Neural progenitor cell (in vitro differentiated cells): ENCODE results near the gene OR6C1.

Source experiments
- EZH2 ChIP-seq: fragments of 200-600 bp; sonication (generic); IDR thresholded peaks from 2 replicates; pipeline ENCODE4 v1.6.1; 2017; ENCODE audit warnings: antibody characterized with exemption, mild to moderate bottlenecking, moderate library complexity
- EZH2phosphoT487 ChIP-seq: fragments of 200-600 bp; sonication (generic); IDR thresholded peaks from 2 replicates; pipeline ENCODE4 v1.6.1; 2017; ENCODE audit warnings: antibody characterized with exemption
- TF ChIP-seq, protein P1 (sequence below): fragments of 200-600 bp; sonication (generic); IDR thresholded peaks from 2 replicates; pipeline ENCODE4 v1.5.1; 2017; ENCODE audit warnings: antibody characterized with exemption, mild to moderate bottlenecking

DNA sequence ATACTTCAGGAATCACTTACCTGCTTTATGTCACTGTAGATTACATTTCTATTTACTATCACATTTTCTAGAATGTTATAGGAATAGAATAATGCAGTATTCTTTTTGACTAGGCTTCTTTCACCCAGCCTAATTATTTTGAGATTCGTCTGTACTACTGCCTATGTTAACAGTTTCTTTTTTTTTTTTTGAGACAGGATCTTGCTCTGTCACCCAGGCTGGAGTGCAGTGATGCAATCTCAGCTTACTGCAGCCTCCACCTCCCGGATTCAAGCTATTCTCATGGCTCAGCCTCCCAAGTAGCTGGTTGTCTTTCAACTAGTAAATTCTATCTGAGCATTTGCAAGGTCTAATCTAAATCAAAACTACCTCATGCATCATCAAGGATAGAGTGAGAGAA, 24.1 kb upstream of the OR6C1 start:
- TF ChIP-seq, protein P1, sequence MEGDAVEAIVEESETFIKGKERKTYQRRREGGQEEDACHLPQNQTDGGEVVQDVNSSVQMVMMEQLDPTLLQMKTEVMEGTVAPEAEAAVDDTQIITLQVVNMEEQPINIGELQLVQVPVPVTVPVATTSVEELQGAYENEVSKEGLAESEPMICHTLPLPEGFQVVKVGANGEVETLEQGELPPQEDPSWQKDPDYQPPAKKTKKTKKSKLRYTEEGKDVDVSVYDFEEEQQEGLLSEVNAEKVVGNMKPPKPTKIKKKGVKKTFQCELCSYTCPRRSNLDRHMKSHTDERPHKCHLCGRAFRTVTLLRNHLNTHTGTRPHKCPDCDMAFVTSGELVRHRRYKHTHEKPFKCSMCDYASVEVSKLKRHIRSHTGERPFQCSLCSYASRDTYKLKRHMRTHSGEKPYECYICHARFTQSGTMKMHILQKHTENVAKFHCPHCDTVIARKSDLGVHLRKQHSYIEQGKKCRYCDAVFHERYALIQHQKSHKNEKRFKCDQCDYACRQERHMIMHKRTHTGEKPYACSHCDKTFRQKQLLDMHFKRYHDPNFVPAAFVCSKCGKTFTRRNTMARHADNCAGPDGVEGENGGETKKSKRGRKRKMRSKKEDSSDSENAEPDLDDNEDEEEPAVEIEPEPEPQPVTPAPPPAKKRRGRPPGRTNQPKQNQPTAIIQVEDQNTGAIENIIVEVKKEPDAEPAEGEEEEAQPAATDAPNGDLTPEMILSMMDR: no peak
- TF ChIP-seq EZH2phosphoT487 (no peak), EZH2 (no peak)
